H1 (cell line): Measurements from ENCODE around the gene MAGI2. TPM values are rescaled to one million over a fixed set of nuclear protein-coding genes. Genes with fewer than 3 reads are reported as not detected.

Experiments
- CTCF ChIA-PET: fragments of 300-600 bp; sonication (Branson Sonifier 250); formaldehyde crosslinking; loops from one replicate; lab custom pipeline; 2021; ENCODE audit not compliant: partially characterized antibody; lab: Charles Lee
- POLR2A ChIA-PET: fragments of 300-600 bp; sonication (Branson Sonifier 250); formaldehyde crosslinking; loops from one replicate; lab custom pipeline; 2021; ENCODE audit warnings: inconsistent platforms; ENCODE audit not compliant: partially characterized antibody; lab: Charles Lee
- DNase-seq, 2 experiments: peaks; one replicate each; pipeline versions ENCODE4 v3.0.0 to v3.0.0-alpha.2; 2010 to 2022; ENCODE audit warnings: low spot score in 2 of 2, low read depth in 1 of 2, mixed read lengths in 1 of 2
- FAIRE-seq: peaks from 2 replicates; lab custom pipeline; 2011; peaks lifted over from hg19 to GRCh38; lab: Jason Lieb, UNC
- H2AFZ ChIP-seq: 2 replicates; pipeline ENCODE4 v1.8.1; 2012; ENCODE audit warnings: low read length, inconsistent platforms
- H2AK5ac ChIP-seq: 2 replicates; pipeline ENCODE4 v1.6.1; 2013; ENCODE audit warnings: low read depth, low read length
- H2BK120ac ChIP-seq: replicated peaks from 2 replicates; pipeline ENCODE3; 2013; ENCODE audit warnings: low read depth, low read length, inconsistent platforms
- H2BK12ac ChIP-seq: 2 replicates; pipeline ENCODE4 v1.6.1; 2013; ENCODE audit warnings: low read depth, low read length
- H2BK15ac ChIP-seq: 2 replicates; pipeline ENCODE4 v1.6.1; 2013; ENCODE audit warnings: low read length
- H2BK20ac ChIP-seq: 2 replicates; pipeline ENCODE4 v1.6.1; 2013; ENCODE audit warnings: low read length
- H2BK5ac ChIP-seq: 2 replicates; pipeline ENCODE4 v1.6.1; 2013; ENCODE audit warnings: low read depth, low read length
- H3K14ac ChIP-seq: 2 replicates; pipeline ENCODE4 v1.6.1; 2013; ENCODE audit warnings: inconsistent platforms; ENCODE audit not compliant: insufficient read length
- H3K18ac ChIP-seq: 2 replicates; pipeline ENCODE4 v1.6.1; 2013; ENCODE audit warnings: low read length; ENCODE audit errors: extremely low read depth
- H3K23ac ChIP-seq: 2 replicates; pipeline ENCODE4 v1.6.1; 2013; ENCODE audit warnings: inconsistent platforms; ENCODE audit not compliant: insufficient read length
- H3K23me2 ChIP-seq: 2 replicates; pipeline ENCODE4 v1.6.1; 2013; ENCODE audit warnings: low read depth, low read length
- H3K27ac ChIP-seq: 2 replicates; pipeline ENCODE4 v1.6.1; 2011; ENCODE audit warnings: low read depth, low read length, inconsistent platforms
- H3K27me3 ChIP-seq, 4 experiments: replicated peaks in 1 of 4; 1 replicate in 1 of 4; 2 replicates in 3 of 4; pipeline versions ENCODE4 v1.6.1 to v1.8.1; 2011 to 2013; ENCODE audit warnings: low read length in 3 of 4, mild to moderate bottlenecking in 3 of 4, inconsistent platforms in 2 of 4, mixed read lengths in 2 of 4, moderate library complexity in 1 of 4; ENCODE audit not compliant: control insufficient read depth in 3 of 4, insufficient read depth in 3 of 4; ENCODE audit errors: extremely low read depth in 1 of 4
- H3K36me3 ChIP-seq, 4 experiments: 2 replicates each; pipeline versions ENCODE4 v1.6.1 to v1.8.1; 2011 to 2013; ENCODE audit warnings: mild to moderate bottlenecking in 4 of 4, low read length in 3 of 4, moderate library complexity in 2 of 4, control low read depth in 1 of 4, inconsistent platforms in 1 of 4; ENCODE audit not compliant: insufficient read depth in 4 of 4, control insufficient read depth in 2 of 4
- H3K4ac ChIP-seq: replicated peaks from 2 replicates; pipeline ENCODE3; 2013; ENCODE audit warnings: low read length, low read depth, mixed read lengths, inconsistent platforms; ENCODE audit not compliant: insufficient read length
- H3K4me1 ChIP-seq, 4 experiments: replicated peaks in 1 of 4; 1 replicate in 1 of 4; 2 replicates in 3 of 4; pipeline versions ENCODE4 v1.6.1 to v1.8.1; 2011 to 2013; ENCODE audit warnings: low read length in 3 of 4, inconsistent platforms in 2 of 4, mixed read lengths in 1 of 4; ENCODE audit not compliant: insufficient read depth in 4 of 4, control insufficient read depth in 3 of 4
- H3K4me2 ChIP-seq, 2 experiments: 2 replicates each; pipeline versions ENCODE4 v1.6.1 to v1.8.1; 2011 to 2013; ENCODE audit warnings: low read depth in 2 of 2, low read length in 2 of 2, control low read depth in 1 of 2, inconsistent platforms in 1 of 2, mild to moderate bottlenecking in 1 of 2; ENCODE audit not compliant: insufficient read depth in 1 of 2
- H3K4me3 ChIP-seq, 4 experiments: fragments of 200-600, 300-600 bp in 1 of 4; sonication (generic), shearing (Covaris generic), sonication (Bioruptor Twin) in 1 of 4; 2 replicates each; pipeline versions ENCODE4 v1.5.1 to v1.8.1; 2011 to 2016; ENCODE audit warnings: low read length in 4 of 4, low read depth in 3 of 4, control low read depth in 2 of 4, inconsistent platforms in 2 of 4, mild to moderate bottlenecking in 2 of 4, mixed read lengths in 1 of 4, moderate library complexity in 1 of 4; ENCODE audit not compliant: insufficient read depth in 2 of 4; ENCODE audit errors: extremely low read depth in 1 of 4
- H3K56ac ChIP-seq: replicated peaks from 2 replicates; pipeline ENCODE3; 2013; ENCODE audit warnings: low read depth, mild to moderate bottlenecking, mixed read lengths, low read length, inconsistent platforms; ENCODE audit not compliant: insufficient read length
- H3K79me1 ChIP-seq: 2 replicates; pipeline ENCODE4 v1.6.1; 2013; ENCODE audit warnings: low read depth, low read length, control low read depth
- H3K79me2 ChIP-seq, 2 experiments: 2 replicates each; pipeline versions ENCODE4 v1.6.1 to v1.8.1; 2012 to 2013; ENCODE audit warnings: low read length in 2 of 2, mild to moderate bottlenecking in 2 of 2, inconsistent platforms in 1 of 2; ENCODE audit not compliant: insufficient read depth in 2 of 2, control insufficient read depth in 1 of 2
- H3K9ac ChIP-seq, 4 experiments: replicated peaks in 1 of 4; 1 replicate in 1 of 4; 2 replicates in 3 of 4; pipeline versions ENCODE4 v1.6.1 to v1.8.1; 2011 to 2013; ENCODE audit warnings: low read depth in 3 of 4, low read length in 3 of 4, control low read depth in 2 of 4, mild to moderate bottlenecking in 2 of 4, moderate library complexity in 2 of 4, inconsistent platforms in 1 of 4; ENCODE audit errors: extremely low read depth in 1 of 4
- H3K9me3 ChIP-seq, 2 experiments: 2 replicates each; pipeline versions ENCODE4 v1.6.1 to v1.8.1; 2012 to 2013; ENCODE audit warnings: mild to moderate bottlenecking in 2 of 2, moderate library complexity in 2 of 2, control low read depth in 1 of 2, inconsistent platforms in 1 of 2, low read depth in 1 of 2, low read length in 1 of 2, mixed read lengths in 1 of 2; ENCODE audit not compliant: insufficient read depth in 2 of 2
- H4K20me1 ChIP-seq, 2 experiments: replicated peaks in 1 of 2; 2 replicates each; pipeline versions ENCODE3 to v1.8.1; 2011 to 2013; ENCODE audit warnings: inconsistent platforms in 2 of 2, low read length in 2 of 2, mild to moderate bottlenecking in 1 of 2; ENCODE audit not compliant: insufficient read depth in 2 of 2, control insufficient read depth in 1 of 2
- H4K5ac ChIP-seq: 2 replicates; pipeline ENCODE4 v1.6.1; 2013; ENCODE audit warnings: low read length, low read depth, mixed read lengths, inconsistent platforms; ENCODE audit not compliant: insufficient read length
- H4K8ac ChIP-seq: 2 replicates; pipeline ENCODE4 v1.8.0; 2013; ENCODE audit warnings: mild to moderate bottlenecking, moderate library complexity, low read length, inconsistent platforms; ENCODE audit not compliant: insufficient read depth; ENCODE audit errors: extremely low read depth
- H4K91ac ChIP-seq: replicated peaks from 2 replicates; pipeline ENCODE3; 2013; ENCODE audit warnings: low read length, mixed read lengths, inconsistent platforms; ENCODE audit not compliant: insufficient read length
- ZNF274 ChIP-seq: IDR thresholded peaks from 2 replicates; pipeline ENCODE4 v1.7.0; 2012; ENCODE audit warnings: low read length, borderline replicate concordance; ENCODE audit errors: extremely low read depth
- WGBS, 2 experiments: shearing (Covaris generic) in 1 of 2; methylation state at CpG; one replicate each; pipeline versions ENCODE4 v1.1.6 to v1.1.7; 2013 to 2015; ENCODE audit warnings: low lambda C conversion rate in 2 of 2, mixed read lengths in 2 of 2, inconsistent platforms in 1 of 2, low coverage in 1 of 2, missing lambda C conversion rate in 1 of 2; ENCODE audit not compliant: insufficient replicate concordance in 2 of 2, insufficient coverage in 1 of 2, insufficient read length in 1 of 2; ENCODE audit errors: extremely low coverage in 1 of 2, missing lambda C conversion rate in 1 of 2; 5-methylcytosine and 5-hydroxymethylcytosine counted together
- polyA plus RNA-seq, 7 experiments: library from polyadenylated mRNA; depleted of rRNA in 3 of 7; stranded (reverse) in 5 of 7; unstranded in 2 of 7; fragments of >200 nt in 5 of 7; fragments of 200-250 nt in 2 of 7; gene quantifications; 1 replicate in 5 of 7; 2 replicates in 1 of 7; 4 replicates in 1 of 7; pipeline versions ENCODE4 v1.2.1 to v1.2.3, GENCODE V29; 2011 to 2013; ENCODE audit warnings: missing spikeins in 2 of 7, mixed read lengths in 2 of 7
- total RNA-seq: library from RNA; stranded (reverse); fragmentation: NEBNext Ultra II Directional; extraction: Animal tissue kit (Norgen Biotek cat#: 25700); gene quantifications from 2 replicates; pipeline ENCODE4 v1.2.1, GENCODE V29; 2021
- TF ChIP-seq, protein P1 (sequence below): IDR thresholded peaks from 2 replicates; pipeline ENCODE4 v1.6.1; 2012; ENCODE audit warnings: inconsistent platforms
- TF ChIP-seq, protein P2 (sequence below): IDR thresholded peaks from 2 replicates; pipeline ENCODE4 v1.6.1; 2012; ENCODE audit warnings: inconsistent platforms

Gene MAGI2
- total and polyA plus RNA-seq, 2 of the 8 experiments (the other 6 are each of a cell fraction or from before 2014, with no cell fraction given) = 6.0 to 27.3 TPM

DNA sequence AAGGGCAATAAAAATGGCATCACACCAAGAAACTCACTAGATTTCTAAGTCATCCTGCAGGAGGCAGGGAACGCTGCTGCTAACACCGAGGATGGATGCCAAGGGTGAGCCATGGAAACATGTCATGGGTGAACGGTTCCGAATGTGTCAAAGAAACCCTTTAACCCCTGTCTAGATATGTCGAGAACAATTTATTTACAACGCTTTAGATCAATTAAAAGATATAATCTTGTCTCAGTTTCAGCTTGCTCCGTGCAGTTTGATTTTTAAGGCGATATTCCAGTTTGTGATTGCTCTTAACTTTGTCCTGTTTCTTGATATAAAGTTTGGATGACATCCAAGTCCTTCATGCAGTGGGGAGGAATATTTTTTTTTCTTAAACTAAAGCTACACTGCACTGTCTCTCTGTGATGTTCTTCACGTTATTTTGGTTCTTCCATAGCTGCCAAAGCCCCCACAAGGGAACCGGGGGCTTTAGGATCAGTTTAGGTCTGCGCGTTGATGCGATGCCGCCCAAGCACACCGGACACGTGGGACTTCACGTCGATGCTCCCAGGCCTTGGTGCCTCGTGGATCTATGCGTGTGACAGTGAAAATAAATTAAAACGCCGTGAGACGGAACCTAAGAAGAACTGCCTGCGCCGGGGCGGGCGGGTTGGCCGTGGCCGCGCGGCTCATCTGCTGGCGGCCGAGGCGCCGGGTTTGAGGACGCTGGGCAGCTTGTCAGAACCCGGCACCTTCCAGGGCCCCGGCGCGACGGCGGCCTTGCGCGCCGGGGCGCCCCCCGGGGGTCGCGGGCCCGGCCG is 1434.6 kb downstream of the MAGI2 start:
- H3K9me3 ChIP-seq = no peaks in the 10 kb centered on the region
- FAIRE-seq = no peak
- TF ChIP-seq, protein P1, sequence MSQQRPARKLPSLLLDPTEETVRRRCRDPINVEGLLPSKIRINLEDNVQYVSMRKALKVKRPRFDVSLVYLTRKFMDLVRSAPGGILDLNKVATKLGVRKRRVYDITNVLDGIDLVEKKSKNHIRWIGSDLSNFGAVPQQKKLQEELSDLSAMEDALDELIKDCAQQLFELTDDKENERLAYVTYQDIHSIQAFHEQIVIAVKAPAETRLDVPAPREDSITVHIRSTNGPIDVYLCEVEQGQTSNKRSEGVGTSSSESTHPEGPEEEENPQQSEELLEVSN = peak; percentile 85
- no peak for TF ChIP-seq ZNF274
- TF ChIP-seq, protein P2, sequence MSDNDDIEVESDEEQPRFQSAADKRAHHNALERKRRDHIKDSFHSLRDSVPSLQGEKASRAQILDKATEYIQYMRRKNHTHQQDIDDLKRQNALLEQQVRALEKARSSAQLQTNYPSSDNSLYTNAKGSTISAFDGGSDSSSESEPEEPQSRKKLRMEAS = peak; percentile 89
- TF ChIP-seq, all 59 proteins: peak for 2

More for the DNA sequence above, 1434.6 kb downstream of the MAGI2 start:
- H3K18ac ChIP-seq = no peak overlapping the region
- no peak overlapping the region for H2BK12ac ChIP-seq
- ChIA-PET POLR2A (interaction anchor here (0.9 to 2.6 kb wide), 3 partner anchors 13 to 61 kb away, joined by 3 to 8 read pairs (median 4); no protein-coding TSS in a partner anchor), CTCF (interaction anchor here (1.0 to 5.9 kb wide), 12 partner anchors 12 to 208 kb away, joined by 3 to 73 read pairs (median 8); no protein-coding TSS in a partner anchor)
- no peak overlapping the region for H2AK5ac ChIP-seq
- no peak overlapping the region for H3K56ac ChIP-seq
- H3K36me3 ChIP-seq = no peaks in the 10 kb centered on the region
- H3K9ac ChIP-seq = peak overlapping the region in 1 of 4 experiments; percentile 73; a peak in 2 of 7 replicates
- no peak overlapping the region for H3K27ac ChIP-seq
- no peak overlapping the region for H3K14ac ChIP-seq
- H2AFZ ChIP-seq = no peak overlapping the region
- H3K27me3 ChIP-seq = peaks cover 2 to 10% (median 4%) of the 10 kb centered on the region in 4 experiments; a peak in 5 of 7 replicates
- WGBS, 2 experiments = 25% methylated on average over 44 of the region's 51 CpGs; no CpG with 5 or more reads in 1 of the 2 experiments
- no peak overlapping the region for H2BK5ac ChIP-seq
- no peaks in the 10 kb centered on the region for H4K20me1 ChIP-seq
- H3K79me2 ChIP-seq = no peaks in the 10 kb centered on the region
- H4K8ac ChIP-seq = no peak overlapping the region
- no peak overlapping the region for H3K23ac ChIP-seq
- H4K5ac ChIP-seq = no peak overlapping the region
- H3K4me1 ChIP-seq = peaks cover 0 to 11% (median 5%) of the 10 kb centered on the region in 4 experiments; a peak in 4 of 7 replicates
- peak overlapping the region; percentile 23 to 61 (median 45); a peak in 7 of 8 replicates for H3K4me3 ChIP-seq
- no peak overlapping the region for H4K91ac ChIP-seq
- no peak overlapping the region for H2BK120ac ChIP-seq
- H3K23me2 ChIP-seq = peaks cover 7% of the 10 kb centered on the region; the same call in 1 of the 2 replicates
- peak in 1 of 2 experiments; percentile 51 for DNase-seq
- peak overlapping the region; percentile 75 to 85 for H3K4me2 ChIP-seq
- H3K79me1 ChIP-seq = no peaks in the 10 kb centered on the region; the same call in 1 of the 2 replicates
- no peak overlapping the region for H2BK15ac ChIP-seq
- no peak overlapping the region for H2BK20ac ChIP-seq
- no peak overlapping the region for H3K4ac ChIP-seq
